ENCODE measurements around the gene LSM7. TPM values are rescaled to one million over a fixed set of nuclear protein-coding genes. Genes with fewer than 3 reads are reported as not detected.

Gene LSM7
- total RNA-seq (ENCODE audit: unreplicated experiment): 108 TPM
- long read RNA-seq, transcript LSM7-204 (3 exons, 575 nt): minor isoform, 21 of 78 reads
- long read RNA-seq, transcript LSM7-203 (4 exons, 512 nt): minor isoform, 13 of 78 reads
- long read RNA-seq, transcript LSM7-201 (4 exons, 529 nt): major isoform, 39 of 78 reads
- long read RNA-seq, partial matches to known transcripts: 4 of 78 reads
- long read RNA-seq, other reads (novel, unspliced or antisense): 1 of 78 reads

DNA sequence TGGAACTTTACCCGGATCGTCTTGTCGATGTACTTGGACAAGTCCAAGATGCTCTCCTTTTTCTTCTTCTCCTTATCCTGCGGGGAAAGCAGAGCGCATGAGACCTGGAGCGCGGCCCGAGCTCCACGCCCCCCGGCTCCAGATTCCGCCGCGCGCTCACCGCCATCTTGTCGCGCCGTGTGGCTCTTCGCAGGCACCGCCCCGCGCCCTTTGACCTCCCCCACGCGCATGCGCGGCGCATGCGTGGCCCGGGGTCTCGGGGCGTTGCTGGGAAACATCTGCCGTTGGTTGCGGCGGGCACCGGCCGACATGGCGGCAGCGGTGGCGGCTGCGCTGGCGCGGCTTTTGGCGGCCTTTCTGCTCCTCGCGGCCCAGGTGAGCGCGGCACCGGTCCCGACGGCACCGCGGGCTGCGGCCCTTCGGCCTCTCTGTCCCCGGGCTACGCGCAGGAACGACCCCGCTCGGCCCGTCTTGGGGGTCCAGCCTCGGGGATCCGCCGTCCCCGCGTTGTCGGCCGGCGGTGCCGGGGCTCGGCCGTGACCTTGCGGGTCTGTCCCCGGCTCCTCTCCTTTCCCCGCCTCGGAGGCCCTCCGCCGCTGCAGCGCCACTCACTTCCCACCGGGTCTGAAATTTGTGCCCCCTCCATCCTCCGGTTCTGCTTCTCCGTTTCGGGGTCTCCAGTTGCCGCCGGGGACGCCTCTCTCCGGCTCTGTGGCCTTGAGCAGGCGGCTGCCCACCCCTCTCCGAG, at the start of gene LSM7, which contains the start of gene SPPL2B:
LSM7 (minus strand) TSS at position 186 of the 748 bp plus-strand sequence; CDS start at position 166, 20 bp downstream.
SPPL2B (plus strand) TSS at position 284 of the 748 bp plus-strand sequence; CDS start at position 310, 26 bp downstream.
- Mint-ChIP-seq H3K27ac (ENCODE audit: unreplicated experiment) (peak within 1 kb of the TSS; percentile 91), H3K4me3 (ENCODE audit: unreplicated experiment) (peak within 1 kb of the TSS; percentile 99), H3K36me3 (ENCODE audit: low read depth, unreplicated experiment) (peaks cover 9% of the 10 kb centered on the region), H3K4me1 (ENCODE audit: unreplicated experiment) (peaks cover 18% of the 10 kb centered on the region), H3K27me3 (ENCODE audit: unreplicated experiment) (peaks cover 14% of the 10 kb centered on the region), H3K9me3 (ENCODE audit: unreplicated experiment) (no peaks in the 10 kb centered on the region)
- TF ChIP-seq, protein P1, sequence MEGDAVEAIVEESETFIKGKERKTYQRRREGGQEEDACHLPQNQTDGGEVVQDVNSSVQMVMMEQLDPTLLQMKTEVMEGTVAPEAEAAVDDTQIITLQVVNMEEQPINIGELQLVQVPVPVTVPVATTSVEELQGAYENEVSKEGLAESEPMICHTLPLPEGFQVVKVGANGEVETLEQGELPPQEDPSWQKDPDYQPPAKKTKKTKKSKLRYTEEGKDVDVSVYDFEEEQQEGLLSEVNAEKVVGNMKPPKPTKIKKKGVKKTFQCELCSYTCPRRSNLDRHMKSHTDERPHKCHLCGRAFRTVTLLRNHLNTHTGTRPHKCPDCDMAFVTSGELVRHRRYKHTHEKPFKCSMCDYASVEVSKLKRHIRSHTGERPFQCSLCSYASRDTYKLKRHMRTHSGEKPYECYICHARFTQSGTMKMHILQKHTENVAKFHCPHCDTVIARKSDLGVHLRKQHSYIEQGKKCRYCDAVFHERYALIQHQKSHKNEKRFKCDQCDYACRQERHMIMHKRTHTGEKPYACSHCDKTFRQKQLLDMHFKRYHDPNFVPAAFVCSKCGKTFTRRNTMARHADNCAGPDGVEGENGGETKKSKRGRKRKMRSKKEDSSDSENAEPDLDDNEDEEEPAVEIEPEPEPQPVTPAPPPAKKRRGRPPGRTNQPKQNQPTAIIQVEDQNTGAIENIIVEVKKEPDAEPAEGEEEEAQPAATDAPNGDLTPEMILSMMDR (IDR thresholded peaks at IDR 0.05; ENCODE audit: unreplicated experiment): no peak
- peak; percentile 90 for DNase-seq (ENCODE audit: low spot score)

DNA sequence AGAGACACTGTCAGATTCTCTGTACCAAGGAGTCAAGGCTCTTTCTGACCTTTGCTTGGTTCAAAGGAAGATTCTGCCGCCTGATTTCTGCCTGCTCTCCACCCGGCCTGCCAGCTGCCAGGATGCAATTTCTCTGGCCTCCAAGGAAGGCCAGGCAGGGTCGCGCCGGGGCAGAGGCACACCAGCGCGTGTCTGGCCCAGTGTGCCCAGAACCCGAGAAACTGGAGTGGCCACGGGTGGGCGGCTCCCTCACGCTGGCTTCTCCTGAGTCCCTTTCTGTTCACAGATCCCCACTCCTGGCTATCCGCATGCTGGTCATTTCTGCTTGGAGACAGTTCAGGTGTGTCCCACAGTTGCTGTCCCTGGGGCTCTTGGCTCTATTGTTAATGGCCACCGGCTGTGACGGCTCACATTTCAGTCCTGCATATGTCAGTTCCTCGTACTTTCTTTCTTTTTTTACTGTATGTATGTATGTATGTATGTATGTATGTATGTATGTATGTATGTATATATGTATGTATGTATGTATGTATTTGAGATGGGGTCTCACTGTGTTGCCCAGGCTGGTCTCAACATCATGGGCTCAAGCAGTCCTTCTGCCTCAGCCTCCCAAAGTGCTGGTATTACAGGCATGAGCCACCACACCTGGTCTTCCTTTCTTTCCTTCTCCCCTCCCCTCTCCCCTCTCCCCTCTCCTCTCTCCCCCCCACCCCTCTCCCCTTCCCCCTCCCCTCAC, 48.6 kb upstream of the LSM7 start:
- Mint-ChIP-seq H3K27me3 (ENCODE audit: unreplicated experiment) (peaks cover 8% of the 10 kb centered on the region), H3K4me3 (ENCODE audit: unreplicated experiment) (no peak overlapping the region), H3K36me3 (ENCODE audit: low read depth, unreplicated experiment) (peaks cover 3% of the 10 kb centered on the region), H3K27ac (ENCODE audit: unreplicated experiment) (no peak overlapping the region), H3K9me3 (ENCODE audit: unreplicated experiment) (peaks cover 4% of the 10 kb centered on the region), H3K4me1 (ENCODE audit: unreplicated experiment) (no peaks in the 10 kb centered on the region)
- no peak for DNase-seq (ENCODE audit: low spot score)
- TF ChIP-seq, protein P1 (IDR thresholded peaks at IDR 0.05; ENCODE audit: unreplicated experiment): no peak

DNA sequence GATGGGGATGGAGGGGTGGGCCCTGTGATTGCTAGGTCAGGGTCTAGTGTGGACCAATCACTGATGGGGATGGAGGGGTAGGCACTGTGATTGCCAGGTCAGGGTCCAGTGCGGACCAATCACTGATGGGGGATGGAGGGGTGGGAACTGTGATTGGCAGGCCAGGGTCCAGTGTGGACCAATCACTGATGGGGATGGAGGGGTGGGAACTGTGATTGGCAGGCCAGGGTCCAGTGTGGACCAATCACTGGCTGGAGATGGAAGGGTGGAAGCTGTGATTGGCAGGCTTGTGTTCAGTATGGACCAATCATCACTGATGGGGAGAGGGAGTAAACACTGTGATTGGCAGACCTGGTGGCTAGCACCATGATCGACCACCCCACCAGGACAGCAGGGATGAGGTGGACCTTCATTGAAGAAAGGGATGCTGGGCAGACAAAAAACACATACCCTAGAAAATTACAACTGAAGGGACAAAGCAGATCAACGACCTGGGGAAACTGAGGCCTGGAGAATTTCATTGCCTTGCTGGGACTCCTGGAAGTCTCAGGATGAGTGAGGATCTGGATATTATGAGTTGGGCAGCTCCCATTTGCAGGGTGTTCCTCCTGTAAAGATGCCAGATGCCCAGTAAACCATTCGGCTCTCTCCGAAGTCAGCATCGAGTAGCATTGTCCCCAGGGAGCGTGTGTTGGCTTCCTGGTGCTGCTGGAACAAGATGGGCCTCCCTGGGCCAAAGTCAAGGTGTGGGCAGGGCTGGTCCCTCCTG, 47.2 kb upstream of the LSM7 start:
- Mint-ChIP-seq H3K36me3 (ENCODE audit: low read depth, unreplicated experiment) (peaks cover 3% of the 10 kb centered on the region), H3K4me1 (ENCODE audit: unreplicated experiment) (no peaks in the 10 kb centered on the region), H3K9me3 (ENCODE audit: unreplicated experiment) (no peaks in the 10 kb centered on the region), H3K27ac (ENCODE audit: unreplicated experiment) (no peak overlapping the region), H3K4me3 (ENCODE audit: unreplicated experiment) (no peak overlapping the region), H3K27me3 (ENCODE audit: unreplicated experiment) (peaks cover 7% of the 10 kb centered on the region)
- DNase-seq (ENCODE audit: low spot score): no peak
- TF ChIP-seq, protein P1 (IDR thresholded peaks at IDR 0.05; ENCODE audit: unreplicated experiment): no peak

DNA sequence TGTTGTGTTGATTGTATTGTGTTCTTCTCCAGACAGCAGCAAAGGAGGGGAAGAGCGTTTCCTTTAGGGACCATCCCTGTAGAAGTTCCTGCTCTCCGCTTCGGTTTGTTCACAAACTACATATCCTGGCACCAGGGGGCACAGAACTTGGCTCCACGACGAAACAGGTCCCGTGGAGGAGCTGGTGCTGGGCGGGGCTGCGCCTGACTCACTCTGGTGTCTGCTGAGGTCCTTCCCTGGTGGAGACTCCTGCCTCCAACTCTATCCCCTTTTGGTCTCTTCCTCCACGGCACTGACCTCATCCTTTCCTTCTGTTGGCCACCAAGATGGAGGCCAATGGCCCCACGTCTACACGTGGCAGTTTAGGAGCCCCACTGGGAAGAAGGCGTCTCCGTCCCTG, 46.4 kb upstream of the LSM7 start:
- Mint-ChIP-seq H3K4me1 (ENCODE audit: unreplicated experiment) (no peaks in the 10 kb centered on the region), H3K27ac (ENCODE audit: unreplicated experiment) (no peak overlapping the region), H3K9me3 (ENCODE audit: unreplicated experiment) (no peaks in the 10 kb centered on the region), H3K27me3 (ENCODE audit: unreplicated experiment) (peaks cover 7% of the 10 kb centered on the region), H3K36me3 (ENCODE audit: low read depth, unreplicated experiment) (peaks cover 3% of the 10 kb centered on the region), H3K4me3 (ENCODE audit: unreplicated experiment) (no peak overlapping the region)
- DNase-seq (ENCODE audit: low spot score): no peak
- TF ChIP-seq, protein P1 (IDR thresholded peaks at IDR 0.05; ENCODE audit: unreplicated experiment): no peak

Measured in endothelial cell (in vitro differentiated cells).